Measurements from ENCODE around the gene FGD5. TPM values are rescaled to one million over a fixed set of nuclear protein-coding genes. Genes with fewer than 3 reads are reported as not detected.

FGD5 gene
- total and polyA plus RNA-seq, 2 experiments from 2014 or later: 7.4 to 12.2 TPM

GRCh38 chr3:14874784-14875183 is 56.0 kb downstream of the FGD5 start:
- Histone ChIP-seq H3K79me2 (replicated peaks; ENCODE audit: insufficient read depth) (no peaks in the 10 kb centered on the region), H3K4me2 (no peak overlapping the region), H3K9me2 (ENCODE audit: insufficient read depth) (0 out of 2 replicates have a peak, but pooled peaks cover 4% of the 10 kb centered on the region), H3K4me1 (ENCODE audit: insufficient read depth) (peaks cover 9% of the 10 kb centered on the region; the same call in 1 of the 2 replicates), H3F3A (replicated peaks; ENCODE audit: low read depth) (no peaks in the 10 kb centered on the region), H3K27ac (ENCODE audit: low read depth) (no peak overlapping the region), H4K20me1 (replicated peaks; ENCODE audit: insufficient read depth) (no peaks in the 10 kb centered on the region), H3K27me3 (ENCODE audit: insufficient read depth) (no peaks in the 10 kb centered on the region), H3K4me3 (no peak overlapping the region), H2AFZ (no peak overlapping the region), H3K36me3 (ENCODE audit: insufficient read depth) (no peaks in the 10 kb centered on the region)
- DNase-seq (ENCODE audit: low spot score) (no peak), ATAC-seq (no peak)
- H3K36me3 Mint-ChIP-seq (ENCODE audit: low read depth): no peaks in the 10 kb centered on the region
- TF ChIP-seq ZNF331 (CRISPR knock-in tag; IDR thresholded peaks at IDR 0.05; ENCODE audit: low read depth) (no peak), EZH2 (IDR thresholded peaks at IDR 0.05; ENCODE audit: low read depth, unreplicated experiment) (no peak), JUNB (IDR thresholded peaks at IDR 0.05; ENCODE audit: unreplicated experiment) (no peak), EZH2phosphoT487 (IDR thresholded peaks at IDR 0.05; ENCODE audit: unreplicated experiment) (no peak), NANOG (IDR thresholded peaks at IDR 0.05; ENCODE audit: borderline replicate concordance) (no peak), ZNF114 (CRISPR knock-in tag; IDR thresholded peaks at IDR 0.05) (no peak), POLR2AphosphoS5 (IDR thresholded peaks at IDR 0.05; ENCODE audit: low read depth) (no peak), ZNF462 (CRISPR knock-in tag; IDR thresholded peaks at IDR 0.05) (no peak), REST (IDR thresholded peaks at IDR 0.05; ENCODE audit: unreplicated experiment) (no peak), ETS1 (IDR thresholded peaks at IDR 0.05) (no peak), CTCF (conservative IDR thresholded peaks at IDR 0.05; ENCODE audit: low read depth in 2 of 2) (no peak), STAT1 (IDR thresholded peaks at IDR 0.05; ENCODE audit: unreplicated experiment) (no peak), CREB1 (CRISPR knock-in tag; IDR thresholded peaks at IDR 0.05; ENCODE audit: low read depth) (no peak)
- H3K27ac Mint-ChIP-seq: peak overlapping the region; percentile 70; the same call in 1 of the 2 replicates
- no peaks in the 10 kb centered on the region; the same call in 2 of the 3 replicates for H3K9me3 Mint-ChIP-seq
- no peak overlapping the region for H3K4me3 Mint-ChIP-seq
- H3K4me1 Mint-ChIP-seq: peaks cover 18% of the 10 kb centered on the region
- H3K27me3 Mint-ChIP-seq (ENCODE audit: insufficient read depth, low read depth, poor library complexity): peaks cover 2% of the 10 kb centered on the region
